Left ventricle myocardium superior (tissue), 1 donor: ENCODE results near the gene UMAD1. TPM values are rescaled to one million over a fixed set of nuclear protein-coding genes. Genes with fewer than 3 reads are reported as not detected.

Source experiments
- ATAC-seq: fragments of 200-7000 bp; cut with Tn5 transposase; one replicate; pipeline ENCODE4 v1.9.1; 2020; ENCODE audit warnings: mild to moderate bottlenecking, moderate library complexity
- DNase-seq: peaks from one replicate; pipeline ENCODE4 v3.0.0-alpha.2; 2020
- intact Hi-C: fragments of 100-400 bp; cut with micrococcal nuclease; formaldehyde crosslinking; loops from one replicate; pipeline ENCODE4 v1.11.0; 2022
- long read RNA-seq: library from polyadenylated mRNA; unstranded; transcript quantifications from one replicate; pipeline ENCODE4 v2.0.0, GENCODE V29; 2021
- total RNA-seq: library from RNA; stranded (reverse); fragmentation: NEBNext Ultra II Directional; extraction: Animal tissue kit (Norgen Biotek cat#: 25700); gene quantifications from one replicate; pipeline ENCODE4 v1.2.1, GENCODE V29; 2021
- donor health status: DM: no; HTN: yes; CAD: no; lungs with severe emphysema.

The UMAD1 gene
- 14.4 TPM for total RNA-seq
- long read RNA-seq, partial matches to known transcripts = 5 of 25 reads
- long read RNA-seq, other reads (novel, unspliced or antisense) = 19 of 25 reads

- intact Hi-C loops = no loop called here
- ATAC-seq (peak; percentile 100), DNase-seq (peak; percentile 98)
Measured at GRCh38 chr7:7640221-7641128, at the start of gene UMAD1. UMAD1 (plus strand) TSS chr7:7640752; CDS start chr7:7673372, 32,620 bp downstream.

- no peak for ATAC-seq
- no peak for DNase-seq
- intact Hi-C loops = loop anchor here (10.0 kb wide), 1 partner anchor 629 kb away; no protein-coding TSS in a partner anchor
Measured at GRCh38 chr7:7595451-7595850, 45.1 kb upstream of the UMAD1 start.

GRCh38 chr7:7596176-7596575 lies 44.4 kb upstream of the UMAD1 start:
- ATAC-seq = no peak
- intact Hi-C loops = loop anchor here (10.0 kb wide), 1 partner anchor 629 kb away; no protein-coding TSS in a partner anchor
- no peak for DNase-seq

- ATAC-seq (no peak), DNase-seq (no peak)
- intact Hi-C loops = no loop called here
Measured at GRCh38 chr7:7607010-7607409, 33.5 kb upstream of the UMAD1 start.

GRCh38 chr7:7609330-7609729 lies 31.2 kb upstream of the UMAD1 start:
- ATAC-seq (no peak), DNase-seq (no peak)
- intact Hi-C loops = no loop called here

- ATAC-seq = no peak
- intact Hi-C loops = no loop called here
- no peak for DNase-seq
Measured at GRCh38 chr7:7612519-7612918, 28.0 kb upstream of the UMAD1 start.

GRCh38 chr7:7613210-7613609 lies 27.3 kb upstream of the UMAD1 start:
- ATAC-seq = no peak
- no peak for DNase-seq
- intact Hi-C loops = no loop called here

GRCh38 chr7:7614018-7614741 lies 26.4 kb upstream of the UMAD1 start:
- intact Hi-C loops = no loop called here
- ATAC-seq (no peak), DNase-seq (no peak)

- intact Hi-C loops = no loop called here
- no peak for DNase-seq
- ATAC-seq = no peak
Measured at GRCh38 chr7:7617550-7617949, 23.0 kb upstream of the UMAD1 start.

- intact Hi-C loops = no loop called here
- no peak for DNase-seq
- ATAC-seq = no peak
Measured at GRCh38 chr7:7618410-7618809, 22.1 kb upstream of the UMAD1 start.

- no peak for ATAC-seq
- intact Hi-C loops = no loop called here
- no peak for DNase-seq
Measured at GRCh38 chr7:7620236-7620635, 20.3 kb upstream of the UMAD1 start.

- ATAC-seq (no peak), DNase-seq (no peak)
- intact Hi-C loops = no loop called here
Measured at GRCh38 chr7:7620644-7621210, 19.8 kb upstream of the UMAD1 start.

- intact Hi-C loops = no loop called here
- DNase-seq (no peak), ATAC-seq (no peak)
Measured at GRCh38 chr7:7628476-7628875, 12.1 kb upstream of the UMAD1 start.

- intact Hi-C loops = no loop called here
- no peak for ATAC-seq
- no peak for DNase-seq
Measured at GRCh38 chr7:7630626-7631329, 9.8 kb upstream of the UMAD1 start.

GRCh38 chr7:7639421-7639820 lies 1.1 kb upstream of the UMAD1 start:
- DNase-seq (no peak), ATAC-seq (no peak)
- intact Hi-C loops = no loop called here

- DNase-seq (no peak), ATAC-seq (no peak)
- intact Hi-C loops = no loop called here
Measured at GRCh38 chr7:7639847-7640220, 718 bp upstream of the UMAD1 start.

GRCh38 chr7:7641129-7641663 lies 644 bp downstream of the UMAD1 start:
- intact Hi-C loops = no loop called here
- ATAC-seq = peak; percentile 8
- no peak for DNase-seq

GRCh38 chr7:7642081-7642480 lies 1.5 kb downstream of the UMAD1 start:
- no peak for ATAC-seq
- no peak for DNase-seq
- intact Hi-C loops = no loop called here

- ATAC-seq = no peak
- DNase-seq = no peak
- intact Hi-C loops = no loop called here
Measured at GRCh38 chr7:7647495-7648036, 7.0 kb downstream of the UMAD1 start.
